Thyroid gland (tissue), 4 donors: ENCODE data around the gene KTN1. TPM values are rescaled to one million over a fixed set of nuclear protein-coding genes. Genes with fewer than 3 reads are reported as not detected.

ENCODE experiments used
- DNase-seq, 2 donors: peaks; one replicate each; pipeline ENCODE4 v3.0.0-alpha.2; 2019
- H3K27ac ChIP-seq, 3 donors: fragments of 200-600 bp; sonication (generic); 1 replicate in 2 of 3; 2 replicates in 1 of 3; pipeline ENCODE4 v1.5.1; 2016 to 2019; ENCODE audit warnings: mild to moderate bottlenecking in 1 of 3, moderate library complexity in 1 of 3
- H3K27me3 ChIP-seq: fragments of 200-600 bp; sonication (generic); one replicate; pipeline ENCODE4 v1.5.1; 2019
- H3K36me3 ChIP-seq, 2 donors: fragments of 200-600 bp; sonication (generic); one replicate each; pipeline ENCODE4 v1.5.1; 2016 to 2019
- H3K4me1 ChIP-seq, 2 donors: fragments of 200-600 bp; sonication (generic); one replicate each; pipeline ENCODE4 v1.5.1; 2017 to 2019
- H3K4me3 ChIP-seq, 3 donors: fragments of 200-600 bp; sonication (generic); replicated peaks in 1 of 3; 1 replicate in 2 of 3; 2 replicates in 1 of 3; pipeline ENCODE4 v1.5.1; 2016; ENCODE audit warnings: mild to moderate bottlenecking in 1 of 3
- H3K9me3 ChIP-seq: fragments of 200-600 bp; sonication (generic); one replicate; pipeline ENCODE4 v1.5.1; 2017
- CTCF ChIP-seq, 6 experiments: fragments of 200-600 bp in 3 of 6; fragments of 450-650 bp in 3 of 6; sonication (generic) in 3 of 6; IDR thresholded peaks; one replicate each; pipeline ENCODE4 v1.5.1; 2016 to 2019; ENCODE audit warnings: antibody characterized with exemption in 6 of 6, mild to moderate bottlenecking in 2 of 6, inconsistent platforms in 1 of 6, moderate library complexity in 1 of 6
- POLR2A ChIP-seq, 2 donors: fragments of 450-650 bp; IDR thresholded peaks; one replicate each; pipeline ENCODE4 v1.6.1; 2017; ENCODE audit warnings: antibody characterized with exemption in 2 of 2, mild to moderate bottlenecking in 2 of 2, moderate library complexity in 1 of 2
- WGBS, 2 donors: methylation state at CpG; one replicate each; pipeline ENCODE4 v1.1.5; 2017; 5-methylcytosine and 5-hydroxymethylcytosine counted together
- intact Hi-C: fragments of 100-400 bp; cut with DNase I; formaldehyde crosslinking; loops from one replicate; pipeline ENCODE4 v1.15.1; 2023
- total RNA-seq, 4 donors: library from RNA; depleted of rRNA; stranded (reverse); fragments of >200 nt; gene quantifications; one replicate each; pipeline ENCODE4 v1.2.3, GENCODE V29; 2016

Gene KTN1
- total RNA-seq, 4 donors from 2014 or later, result 164 to 222 (median 195) TPM

DNA sequence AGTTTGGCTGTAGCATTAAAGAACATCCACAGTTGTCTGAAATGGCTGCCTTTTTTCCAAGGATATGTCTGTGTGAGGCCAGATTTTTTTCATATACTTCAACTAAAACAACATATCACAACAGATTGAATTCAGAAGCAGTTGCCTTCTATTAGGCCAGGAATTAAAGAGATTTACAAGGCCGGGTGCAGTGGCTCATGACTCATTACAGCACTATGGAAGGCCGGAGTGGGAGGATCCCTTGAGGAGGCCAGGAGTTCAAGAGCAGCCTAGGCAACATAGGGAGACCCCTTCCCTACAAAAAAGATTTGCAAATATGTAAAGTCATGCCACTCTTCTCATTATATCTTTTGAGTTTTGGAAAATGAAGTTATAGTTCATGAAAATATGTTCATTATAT lies 108.6 kb downstream of the KTN1 start:
- Histone ChIP-seq H3K9me3 (no peaks in the 10 kb centered on the region), H3K27ac (no peak overlapping the region), H3K36me3 (no peaks in the 10 kb centered on the region), H3K4me1 (no peaks in the 10 kb centered on the region), H3K27me3 (no peaks in the 10 kb centered on the region), H3K4me3 (no peak overlapping the region)
- 79 to 94% methylated on average over 2 of the region's 2 CpGs for WGBS, 2 donors
- DNase-seq, result no peak
- no peak for TF ChIP-seq CTCF (IDR thresholded peaks at IDR 0.05)
- no peak for TF ChIP-seq POLR2A (IDR thresholded peaks at IDR 0.05)
- intact Hi-C loops, result loop anchor here (10.0 kb wide), 1 partner anchor 84 kb away; no protein-coding TSS in a partner anchor

DNA sequence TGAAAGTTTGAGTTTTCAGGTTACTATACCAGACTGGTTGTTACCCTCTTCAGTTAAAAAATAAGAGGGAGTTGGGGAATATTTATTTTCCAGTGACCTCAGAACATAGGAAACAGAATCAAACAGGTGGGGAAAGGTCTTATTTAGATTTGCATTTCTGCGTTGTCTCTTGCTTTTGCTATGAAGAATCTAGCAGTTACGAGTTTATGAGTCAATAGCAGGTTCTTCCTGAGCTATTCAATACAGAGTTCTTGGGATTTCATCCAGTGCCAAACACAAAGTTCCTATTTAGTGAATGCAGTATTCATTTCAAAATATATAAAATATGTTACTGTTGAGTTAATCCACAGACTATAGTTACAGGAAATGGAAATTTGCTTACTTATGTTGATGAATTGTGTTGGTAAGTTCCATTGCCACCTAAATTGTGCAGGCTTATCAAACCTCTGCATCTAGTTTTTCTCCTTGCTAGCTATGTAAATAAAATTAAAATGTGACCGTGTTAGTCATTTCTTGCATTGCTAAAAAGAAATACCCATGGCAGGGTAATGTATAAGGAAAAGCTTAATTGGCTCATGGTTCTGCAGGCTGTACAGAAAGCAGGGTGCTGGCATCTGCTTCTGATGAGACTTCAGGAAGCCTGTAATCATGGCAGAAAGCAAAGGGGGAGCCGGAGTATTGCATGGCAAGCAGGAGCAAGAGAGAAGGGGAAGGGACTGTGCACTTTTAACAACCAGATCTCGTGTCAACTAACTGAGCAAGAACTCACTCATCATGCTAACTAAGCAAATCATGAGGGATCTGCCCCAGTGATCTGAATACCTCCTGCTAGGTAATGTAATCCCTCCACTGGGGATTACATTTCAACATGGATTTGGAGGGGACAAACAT lies 110.2 kb downstream of the KTN1 start:
- WGBS, 2 donors, result 73 to 80% methylated on average over 5 of the region's 5 CpGs
- Histone ChIP-seq H3K4me1 (no peaks in the 10 kb centered on the region), H3K9me3 (no peaks in the 10 kb centered on the region), H3K27me3 (no peaks in the 10 kb centered on the region), H3K4me3 (no peak overlapping the region), H3K27ac (no peak overlapping the region), H3K36me3 (no peaks in the 10 kb centered on the region)
- TF ChIP-seq CTCF (IDR thresholded peaks at IDR 0.05) (no peak), POLR2A (IDR thresholded peaks at IDR 0.05) (no peak)
- intact Hi-C loops, result loop anchor here (10.0 kb wide), 1 partner anchor 85 kb away; no protein-coding TSS in a partner anchor
- DNase-seq, result no peak

GRCh38 chr14:55691659-55692058 lies 111.7 kb downstream of the KTN1 start:
- Histone ChIP-seq H3K36me3 (no peaks in the 10 kb centered on the region), H3K27me3 (no peaks in the 10 kb centered on the region), H3K27ac (no peak overlapping the region), H3K4me1 (no peaks in the 10 kb centered on the region), H3K9me3 (no peaks in the 10 kb centered on the region), H3K4me3 (no peak overlapping the region)
- DNase-seq, result no peak
- no peak for TF ChIP-seq POLR2A (IDR thresholded peaks at IDR 0.05)
- TF ChIP-seq CTCF (IDR thresholded peaks at IDR 0.05), result no peak
- intact Hi-C loops, result no loop called here

- TF ChIP-seq CTCF (IDR thresholded peaks at IDR 0.05), result no peak
- no peak for TF ChIP-seq POLR2A (IDR thresholded peaks at IDR 0.05)
Observed at GRCh38 chr14:55693904-55694303, 113.9 kb downstream of the KTN1 start.

GRCh38 chr14:55697414-55697861 lies 117.4 kb downstream of the KTN1 start:
- intact Hi-C loops, result no loop called here
- no peak for TF ChIP-seq CTCF (IDR thresholded peaks at IDR 0.05)
- no peak for TF ChIP-seq POLR2A (IDR thresholded peaks at IDR 0.05)
- no peaks in the 10 kb centered on the region for H3K36me3 ChIP-seq

More at GRCh38 chr14:55693904-55694303, 113.9 kb downstream of the KTN1 start:
- intact Hi-C loops, result no loop called here
- Histone ChIP-seq H3K27me3 (no peaks in the 10 kb centered on the region), H3K4me1 (no peaks in the 10 kb centered on the region), H3K9me3 (no peaks in the 10 kb centered on the region), H3K27ac (no peak overlapping the region), H3K36me3 (no peaks in the 10 kb centered on the region), H3K4me3 (no peak overlapping the region)
- DNase-seq, result no peak
- WGBS, 2 donors, result 76 to 81% methylated on average over 4 of the region's 4 CpGs

More at GRCh38 chr14:55697414-55697861, 117.4 kb downstream of the KTN1 start:
- Histone ChIP-seq H3K4me1 (no peaks in the 10 kb centered on the region), H3K27me3 (no peaks in the 10 kb centered on the region), H3K27ac (no peak overlapping the region), H3K4me3 (no peak overlapping the region), H3K9me3 (no peaks in the 10 kb centered on the region)
- no peak for DNase-seq
- WGBS, 2 donors, result 85 to 90% methylated on average over 5 of the region's 5 CpGs
